ENCODE measurements around the gene DPPA5.
"Not testable (repeated sequence)": the region's sequence is repeated elsewhere in the genome, so short reads cannot be mapped to it uniquely, and the experiment has no call there.

DPPA5 gene, protein sequence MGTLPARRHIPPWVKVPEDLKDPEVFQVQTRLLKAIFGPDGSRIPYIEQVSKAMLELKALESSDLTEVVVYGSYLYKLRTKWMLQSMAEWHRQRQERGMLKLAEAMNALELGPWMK

GRCh38 chr6:73353636-73354593, at the start of gene DPPA5:
DPPA5 (minus strand) TSS chr6:73354276; CDS start chr6:73354225, 51 bp downstream.
- Histone ChIP-seq H3K4me3 (ENCODE audit: low read length) (no peak within 1 kb of the TSS), H3K36me3 (ENCODE audit: insufficient read depth, low read length) (no peaks in the 10 kb centered on the region)

GRCh38 chr6:73400656-73401055, 46.6 kb upstream of the DPPA5 start:
- Histone ChIP-seq H3K4me1 (ENCODE audit: insufficient read depth, low read length) (no peaks in the 10 kb centered on the region), H2AFZ (ENCODE audit: low read depth, low read length) (no peak overlapping the region), H3K27me3 (ENCODE audit: insufficient read depth, low read length) (peaks cover 2% of the 10 kb centered on the region), H3K36me3 (ENCODE audit: insufficient read depth, low read length) (no peaks in the 10 kb centered on the region), H3K9me3 (ENCODE audit: low read length) (no peaks in the 10 kb centered on the region), H3K4me3 (ENCODE audit: low read length) (no peak overlapping the region)

More at GRCh38 chr6:73353636-73354593, at the start of gene DPPA5:
- Histone ChIP-seq H3K9me3 (ENCODE audit: low read length) (peaks cover 2% of the 10 kb centered on the region), H3K4me1 (ENCODE audit: insufficient read depth, low read length) (peaks cover 5% of the 10 kb centered on the region), H3K27me3 (ENCODE audit: insufficient read depth, low read length) (no peaks in the 10 kb centered on the region), H2AFZ (ENCODE audit: low read depth, low read length) (no peak within 1 kb of the TSS)

GRCh38 chr6:73395875-73396274, 41.8 kb upstream of the DPPA5 start:
- Histone ChIP-seq H3K4me3 (ENCODE audit: low read length) (no peak overlapping the region), H2AFZ (ENCODE audit: low read depth, low read length) (no peak overlapping the region), H3K36me3 (ENCODE audit: insufficient read depth, low read length) (no peaks in the 10 kb centered on the region), H3K9me3 (ENCODE audit: low read length) (no peaks in the 10 kb centered on the region), H3K4me1 (ENCODE audit: insufficient read depth, low read length) (no peaks in the 10 kb centered on the region), H3K27me3 (ENCODE audit: insufficient read depth, low read length) (no peaks in the 10 kb centered on the region)

DNA sequence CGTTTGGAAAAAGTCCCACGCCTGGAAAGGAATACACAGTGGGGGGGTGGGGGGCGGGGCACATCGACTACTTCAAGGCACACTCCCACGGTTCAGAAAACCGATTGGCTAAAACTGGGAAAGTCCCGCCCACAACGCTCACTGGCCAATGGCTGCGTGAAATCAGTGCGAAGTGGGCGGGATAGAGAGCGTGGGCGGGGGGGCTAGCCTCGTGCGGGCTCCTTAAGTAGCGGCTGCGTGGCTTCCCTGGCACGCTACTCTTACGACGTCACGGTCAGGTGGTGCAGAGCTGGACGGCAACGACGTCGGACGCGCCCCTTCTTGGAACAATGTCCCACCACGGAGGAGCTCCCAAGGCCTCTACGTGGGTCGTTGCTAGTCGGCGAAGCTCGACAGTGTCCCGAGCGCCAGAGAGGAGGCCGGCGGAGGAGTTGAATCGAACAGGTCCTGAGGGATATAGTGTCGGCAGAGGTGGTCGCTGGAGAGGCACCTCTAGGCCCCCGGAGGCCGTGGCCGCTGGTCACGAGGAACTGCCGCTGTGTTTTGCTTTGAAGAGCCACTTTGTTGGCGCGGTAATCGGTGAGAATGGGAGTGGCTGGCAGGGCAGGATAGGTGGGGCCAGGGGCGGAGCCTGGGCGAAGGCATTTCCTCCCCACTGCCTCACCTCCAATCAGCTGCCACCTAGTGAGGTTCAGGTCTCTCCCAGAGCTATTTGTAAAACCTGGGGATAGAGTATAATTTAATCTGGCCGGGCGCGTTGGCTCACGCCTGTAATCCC, 40.7 kb upstream of the DPPA5 start, which contains the start of gene DDX43:
Gene DDX43, plus strand, starts transcription at position 252 of the 778 bp plus-strand sequence. Its CDS starts 78 bp downstream, at position 330.
- Histone ChIP-seq H3K36me3 (ENCODE audit: insufficient read depth, low read length) (no peaks in the 10 kb centered on the region), H2AFZ (ENCODE audit: low read depth, low read length) (no peak within 1 kb of the TSS), H3K4me3 (ENCODE audit: low read length) (no peak within 1 kb of the TSS), H3K9me3 (ENCODE audit: low read length) (no peaks in the 10 kb centered on the region), H3K27me3 (ENCODE audit: insufficient read depth, low read length) (no peaks in the 10 kb centered on the region), H3K4me1 (ENCODE audit: insufficient read depth, low read length) (no peaks in the 10 kb centered on the region)

- Histone ChIP-seq H3K27me3 (ENCODE audit: insufficient read depth, low read length) (no peaks in the 10 kb centered on the region), H3K4me3 (ENCODE audit: low read length) (no peak overlapping the region), H3K4me1 (ENCODE audit: insufficient read depth, low read length) (no peaks in the 10 kb centered on the region), H2AFZ (ENCODE audit: low read depth, low read length) (no peak overlapping the region), H3K36me3 (ENCODE audit: insufficient read depth, low read length) (no peaks in the 10 kb centered on the region), H3K9me3 (ENCODE audit: low read length) (no peaks in the 10 kb centered on the region)
These were observed 39.2 kb upstream of the DPPA5 start for GRCh38 chr6:73393278-73393677.

- H3K4me3 ChIP-seq (ENCODE audit: low read length); H3K36me3 ChIP-seq (ENCODE audit: insufficient read depth, low read length); H3K27me3 ChIP-seq (ENCODE audit: insufficient read depth, low read length); H2AFZ ChIP-seq (ENCODE audit: low read depth, low read length); H3K9me3 ChIP-seq (ENCODE audit: low read length); H3K4me1 ChIP-seq (ENCODE audit: insufficient read depth, low read length): not testable (repeated sequence)
These were observed 38.1 kb upstream of the DPPA5 start for GRCh38 chr6:73392188-73392587.

DNA sequence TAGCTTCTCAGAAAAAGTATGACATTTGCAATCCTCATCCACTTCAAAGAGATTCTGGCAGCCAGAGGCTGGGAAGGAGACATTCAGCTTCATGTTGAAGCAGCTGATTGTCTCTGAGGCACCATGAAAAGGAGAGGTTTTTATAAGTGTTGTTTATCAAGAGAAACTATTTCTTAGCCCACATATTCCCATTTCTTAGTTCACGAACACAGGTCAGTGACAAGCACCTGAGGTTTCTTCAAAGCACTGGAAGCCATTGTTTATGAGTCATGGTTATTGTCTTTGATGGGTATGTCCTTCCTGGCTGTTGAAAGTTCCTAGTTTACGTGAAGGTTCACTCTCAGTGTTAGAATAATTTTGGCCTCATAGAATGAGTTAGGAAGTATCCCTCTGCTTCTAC, 37.6 kb upstream of the DPPA5 start:
- H3K4me3 ChIP-seq (ENCODE audit: low read length): no peak overlapping the region
- H3K9me3 ChIP-seq (ENCODE audit: low read length): no peaks in the 10 kb centered on the region
- H2AFZ ChIP-seq (ENCODE audit: low read depth, low read length): no peak overlapping the region
- no peaks in the 10 kb centered on the region for H3K4me1 ChIP-seq (ENCODE audit: insufficient read depth, low read length)
- H3K27me3 ChIP-seq (ENCODE audit: insufficient read depth, low read length): no peaks in the 10 kb centered on the region
- H3K36me3 ChIP-seq (ENCODE audit: insufficient read depth, low read length): no peaks in the 10 kb centered on the region

DNA sequence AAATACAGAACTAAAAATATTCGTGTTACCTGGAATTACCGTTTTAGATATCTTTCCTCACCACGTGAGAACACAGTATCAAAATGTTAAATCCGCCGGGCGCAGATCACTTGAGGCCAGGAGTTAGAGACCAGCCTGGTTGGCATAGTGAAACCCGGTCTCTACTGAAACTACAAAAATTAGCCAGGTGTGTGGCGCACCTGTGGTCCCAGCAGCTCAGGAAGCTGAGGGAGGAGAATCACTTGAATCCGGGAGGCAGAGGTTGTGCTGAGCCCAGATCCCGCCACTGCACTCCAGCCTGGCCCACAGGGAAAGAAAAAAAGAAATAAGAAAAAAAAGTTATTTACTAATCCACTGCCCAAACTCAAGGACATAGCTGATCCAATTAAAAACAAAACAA, 35.8 kb upstream of the DPPA5 start:
- Histone ChIP-seq H3K4me3 (ENCODE audit: low read length) (no peak overlapping the region), H3K4me1 (ENCODE audit: insufficient read depth, low read length) (no peaks in the 10 kb centered on the region)

DNA sequence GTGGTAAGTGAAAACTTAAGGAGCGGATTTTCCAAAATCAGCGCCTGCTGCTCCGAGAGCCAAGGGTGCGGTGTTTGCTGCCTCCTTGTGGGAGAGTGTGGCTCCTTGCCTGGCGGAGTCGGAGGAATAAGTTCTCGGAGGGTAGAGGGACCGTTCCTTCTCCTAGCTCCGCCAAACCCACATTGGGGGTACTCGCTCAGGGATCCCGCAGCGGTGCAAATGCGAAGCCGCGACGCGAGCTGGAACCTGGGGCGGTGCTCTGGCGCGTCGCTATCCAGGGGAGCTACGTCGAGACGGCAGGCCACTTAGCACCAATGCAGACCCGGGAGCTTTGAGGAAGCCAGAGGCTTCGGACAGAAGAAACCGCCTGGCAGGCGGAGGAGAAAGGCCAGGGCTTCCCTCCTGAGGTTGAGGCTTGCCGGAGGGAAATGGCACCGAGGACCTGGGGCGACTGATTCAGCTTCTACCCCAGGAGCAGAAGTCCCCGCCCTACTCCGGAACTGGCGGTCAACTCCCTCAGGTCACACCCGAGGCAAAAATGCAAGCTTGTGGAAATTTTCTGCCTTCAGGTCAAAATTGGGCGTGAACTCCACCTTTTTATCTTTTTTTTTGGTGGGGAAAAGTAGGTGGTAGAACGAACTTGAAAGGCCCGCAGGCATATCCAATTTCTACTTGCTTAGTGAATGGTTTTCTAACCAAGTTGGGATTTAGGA, 34.9 kb upstream of the DPPA5 start:
- no peaks in the 10 kb centered on the region for H3K4me1 ChIP-seq (ENCODE audit: insufficient read depth, low read length)
- H2AFZ ChIP-seq (ENCODE audit: low read depth, low read length): peak overlapping the region; percentile 75
- no peaks in the 10 kb centered on the region for H3K36me3 ChIP-seq (ENCODE audit: insufficient read depth, low read length)
- H3K4me3 ChIP-seq (ENCODE audit: low read length): peak overlapping the region; percentile 45
- H3K9me3 ChIP-seq (ENCODE audit: low read length): no peaks in the 10 kb centered on the region
- no peaks in the 10 kb centered on the region for H3K27me3 ChIP-seq (ENCODE audit: insufficient read depth, low read length)

More for the DNA sequence above, 35.8 kb upstream of the DPPA5 start:
- H2AFZ ChIP-seq (ENCODE audit: low read depth, low read length): no peak overlapping the region
- no peaks in the 10 kb centered on the region for H3K36me3 ChIP-seq (ENCODE audit: insufficient read depth, low read length)
- H3K27me3 ChIP-seq (ENCODE audit: insufficient read depth, low read length): no peaks in the 10 kb centered on the region
- H3K9me3 ChIP-seq (ENCODE audit: low read length): no peaks in the 10 kb centered on the region

GRCh38 chr6:73388433-73388799, 34.3 kb upstream of the DPPA5 start:
- H3K4me3 ChIP-seq (ENCODE audit: low read length): peak overlapping the region; percentile 45
- no peaks in the 10 kb centered on the region for H3K27me3 ChIP-seq (ENCODE audit: insufficient read depth, low read length)
- no peaks in the 10 kb centered on the region for H3K4me1 ChIP-seq (ENCODE audit: insufficient read depth, low read length)
- no peaks in the 10 kb centered on the region for H3K36me3 ChIP-seq (ENCODE audit: insufficient read depth, low read length)
- H3K9me3 ChIP-seq (ENCODE audit: low read length): no peaks in the 10 kb centered on the region
- H2AFZ ChIP-seq (ENCODE audit: low read depth, low read length): peak overlapping the region; percentile 75

GRCh38 chr6:73382462-73383113, 28.5 kb upstream of the DPPA5 start:
- no peaks in the 10 kb centered on the region for H3K36me3 ChIP-seq (ENCODE audit: insufficient read depth, low read length)
- H2AFZ ChIP-seq (ENCODE audit: low read depth, low read length): no peak overlapping the region
- H3K9me3 ChIP-seq (ENCODE audit: low read length): no peaks in the 10 kb centered on the region
- no peaks in the 10 kb centered on the region for H3K27me3 ChIP-seq (ENCODE audit: insufficient read depth, low read length)
- H3K4me3 ChIP-seq (ENCODE audit: low read length): no peak overlapping the region
- H3K4me1 ChIP-seq (ENCODE audit: insufficient read depth, low read length): no peaks in the 10 kb centered on the region

- H3K4me3 ChIP-seq (ENCODE audit: low read length); H2AFZ ChIP-seq (ENCODE audit: low read depth, low read length); H3K36me3 ChIP-seq (ENCODE audit: insufficient read depth, low read length); H3K9me3 ChIP-seq (ENCODE audit: low read length); H3K4me1 ChIP-seq (ENCODE audit: insufficient read depth, low read length); H3K27me3 ChIP-seq (ENCODE audit: insufficient read depth, low read length): not testable (repeated sequence)
These were observed 27.5 kb upstream of the DPPA5 start for GRCh38 chr6:73381531-73381930.

Data from neuron (in vitro differentiated cells).